ENCODE results near the gene TPRG1L.

Gene TPRG1L

DNA sequence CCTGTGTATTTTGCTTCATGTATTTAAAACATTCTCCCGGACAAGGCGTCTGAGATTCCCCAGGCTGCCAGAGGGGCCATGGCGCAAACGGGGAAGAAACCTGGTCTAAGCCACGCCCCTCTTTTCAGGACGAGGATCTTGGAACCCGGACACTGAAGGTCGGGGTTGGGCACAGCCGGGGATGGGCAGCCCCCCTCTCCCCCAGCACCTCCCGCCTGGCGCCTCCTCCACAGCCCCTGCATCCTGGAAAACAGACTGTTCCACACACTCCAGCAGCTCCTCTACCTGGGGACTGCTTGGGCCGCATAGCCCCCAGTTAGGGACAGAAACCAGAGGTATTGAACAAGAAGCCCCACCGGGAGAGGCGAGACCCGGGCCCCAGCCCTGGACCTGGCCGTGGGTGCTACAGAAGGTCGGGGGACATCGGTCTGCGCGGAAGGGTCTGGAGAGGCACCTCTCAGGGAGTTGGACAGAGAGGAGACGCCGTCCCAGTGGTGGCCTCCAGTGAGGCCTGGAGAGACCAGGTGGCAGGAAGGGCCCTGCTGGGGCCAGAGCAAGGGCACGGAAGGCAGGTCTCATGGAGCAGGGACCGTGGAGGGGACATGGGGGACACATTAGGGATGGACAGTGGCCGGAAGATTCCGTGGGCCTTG, 32.9 kb downstream of the TPRG1L start:
- DNase-seq (ENCODE audit: low read depth): no peak
- H3K4me3 ChIP-seq (ENCODE audit: low read depth, low read length): no peak overlapping the region
- TF ChIP-seq, protein P1, sequence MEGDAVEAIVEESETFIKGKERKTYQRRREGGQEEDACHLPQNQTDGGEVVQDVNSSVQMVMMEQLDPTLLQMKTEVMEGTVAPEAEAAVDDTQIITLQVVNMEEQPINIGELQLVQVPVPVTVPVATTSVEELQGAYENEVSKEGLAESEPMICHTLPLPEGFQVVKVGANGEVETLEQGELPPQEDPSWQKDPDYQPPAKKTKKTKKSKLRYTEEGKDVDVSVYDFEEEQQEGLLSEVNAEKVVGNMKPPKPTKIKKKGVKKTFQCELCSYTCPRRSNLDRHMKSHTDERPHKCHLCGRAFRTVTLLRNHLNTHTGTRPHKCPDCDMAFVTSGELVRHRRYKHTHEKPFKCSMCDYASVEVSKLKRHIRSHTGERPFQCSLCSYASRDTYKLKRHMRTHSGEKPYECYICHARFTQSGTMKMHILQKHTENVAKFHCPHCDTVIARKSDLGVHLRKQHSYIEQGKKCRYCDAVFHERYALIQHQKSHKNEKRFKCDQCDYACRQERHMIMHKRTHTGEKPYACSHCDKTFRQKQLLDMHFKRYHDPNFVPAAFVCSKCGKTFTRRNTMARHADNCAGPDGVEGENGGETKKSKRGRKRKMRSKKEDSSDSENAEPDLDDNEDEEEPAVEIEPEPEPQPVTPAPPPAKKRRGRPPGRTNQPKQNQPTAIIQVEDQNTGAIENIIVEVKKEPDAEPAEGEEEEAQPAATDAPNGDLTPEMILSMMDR (conservative IDR thresholded peaks at IDR 0.05; ENCODE audit: low read depth, low read length): no peak

DNA sequence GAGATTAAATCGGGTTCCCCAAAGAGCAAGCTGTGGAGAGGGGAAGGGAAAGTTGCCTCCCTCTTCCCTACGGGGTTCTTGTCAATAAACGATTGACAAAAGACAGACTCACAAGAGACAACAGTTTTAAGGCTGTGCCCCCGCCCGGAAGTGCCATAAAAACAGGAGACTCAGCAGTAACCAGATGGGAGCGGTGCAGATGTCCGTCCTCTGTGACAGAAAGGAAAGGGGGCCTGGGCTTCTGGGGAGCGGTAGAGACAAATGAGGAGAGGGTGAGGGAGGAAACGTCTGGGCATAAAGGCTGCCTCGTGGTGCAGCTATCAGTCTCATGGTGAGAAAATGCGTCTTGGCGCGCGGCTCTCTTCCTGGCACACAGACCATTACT, 33.4 kb downstream of the TPRG1L start:
- TF ChIP-seq, protein P1 (conservative IDR thresholded peaks at IDR 0.05; ENCODE audit: low read depth, low read length): no peak
- no peak for DNase-seq (ENCODE audit: low read depth)
- H3K4me3 ChIP-seq (ENCODE audit: low read depth, low read length): no peak overlapping the region

DNA sequence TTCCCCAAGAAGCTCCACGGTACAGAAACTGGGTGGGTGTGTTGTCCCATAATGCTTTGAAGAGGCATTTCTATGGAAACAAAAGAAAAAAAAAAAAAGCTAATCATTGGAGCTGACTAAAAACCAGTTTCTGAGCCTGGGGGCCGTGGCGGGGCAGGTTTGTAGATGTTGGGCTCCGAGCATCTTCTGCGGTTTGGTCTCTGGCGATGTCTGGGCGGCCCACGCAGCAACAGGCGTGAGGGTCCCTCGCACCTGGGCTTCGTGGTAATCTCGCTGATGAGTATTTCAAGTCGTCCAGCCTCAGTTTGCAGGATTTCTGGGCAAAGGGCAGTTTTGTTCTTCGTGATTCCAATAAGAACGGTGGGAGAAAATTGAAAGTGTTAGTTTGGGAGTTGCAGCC, 34.3 kb downstream of the TPRG1L start:
- DNase-seq (ENCODE audit: low read depth): no peak
- TF ChIP-seq, protein P1 (conservative IDR thresholded peaks at IDR 0.05; ENCODE audit: low read depth, low read length): no peak
- H3K4me3 ChIP-seq (ENCODE audit: low read depth, low read length): no peak overlapping the region

DNA sequence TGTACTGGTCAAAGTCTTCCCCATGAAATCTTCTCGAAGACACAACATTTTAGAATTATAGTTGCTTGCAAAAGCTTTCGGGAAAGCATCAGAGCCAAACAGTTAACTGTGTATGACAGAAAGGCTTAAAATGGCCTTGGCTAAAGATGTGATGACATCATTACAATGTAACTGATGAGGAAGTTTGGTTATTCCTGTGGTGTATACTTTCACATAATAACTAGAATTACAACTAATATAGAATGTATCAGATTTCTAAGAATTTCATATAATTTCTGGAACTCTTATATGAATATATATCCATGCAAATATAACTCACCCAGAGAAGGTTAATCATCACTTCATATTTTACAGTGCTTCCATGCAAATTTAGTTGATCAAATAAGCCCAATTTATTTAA, 35.9 kb downstream of the TPRG1L start:
- no peak overlapping the region for H3K4me3 ChIP-seq (ENCODE audit: low read depth, low read length)

DNA sequence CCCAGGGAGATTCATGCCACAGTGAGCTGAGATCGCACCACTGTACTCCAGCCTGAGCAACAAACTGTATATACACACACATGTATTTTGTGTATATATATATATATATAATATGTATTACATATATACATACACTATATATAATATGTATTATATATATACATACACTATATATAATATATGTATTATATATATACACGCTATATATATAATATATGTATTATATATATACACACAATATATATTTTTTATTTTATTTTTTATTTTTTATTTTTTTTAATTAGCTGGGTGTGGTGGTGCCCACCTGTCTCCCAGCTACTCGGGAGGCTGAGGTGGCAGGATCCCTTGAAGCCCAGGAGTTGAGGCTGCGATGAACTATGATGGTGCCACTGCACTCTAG, 36.8 kb downstream of the TPRG1L start:
- TF ChIP-seq, protein P1 (conservative IDR thresholded peaks at IDR 0.05; ENCODE audit: low read depth, low read length): no peak
- no peak for DNase-seq (ENCODE audit: low read depth)
- no peak overlapping the region for H3K4me3 ChIP-seq (ENCODE audit: low read depth, low read length)

More for the DNA sequence above, 35.9 kb downstream of the TPRG1L start:
- TF ChIP-seq, protein P1 (conservative IDR thresholded peaks at IDR 0.05; ENCODE audit: low read depth, low read length): no peak
- DNase-seq (ENCODE audit: low read depth): no peak

DNA sequence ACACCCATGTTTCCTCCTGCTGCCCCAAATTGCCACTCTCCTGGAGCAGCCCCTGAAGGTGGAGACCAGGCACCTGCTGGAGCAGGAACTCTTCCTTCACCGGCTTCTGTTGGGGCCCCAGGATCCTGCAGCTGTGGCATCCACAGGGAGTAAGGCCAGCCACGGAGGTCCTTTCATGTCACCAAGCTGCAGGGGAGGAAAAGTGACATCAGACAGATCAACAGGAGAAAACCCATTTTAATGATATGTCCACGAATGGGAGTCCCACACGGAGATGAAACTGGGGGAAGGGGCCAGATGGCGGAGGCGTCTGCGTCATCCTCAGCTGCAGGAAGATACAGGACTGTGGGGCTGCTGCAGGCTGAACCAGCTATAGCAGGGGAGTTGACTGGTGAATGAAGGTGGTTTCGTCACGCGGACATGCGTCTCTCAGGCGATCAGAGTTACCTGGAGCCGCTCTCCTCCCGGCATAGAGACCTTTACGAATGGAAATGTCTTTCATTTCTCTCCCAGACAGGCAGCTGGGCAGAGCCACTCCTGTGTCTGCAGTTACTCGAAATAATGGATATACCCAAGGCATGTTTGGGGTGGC, 37.4 kb downstream of the TPRG1L start:
- no peak overlapping the region for H3K4me3 ChIP-seq (ENCODE audit: low read depth, low read length)
- TF ChIP-seq, protein P1 (conservative IDR thresholded peaks at IDR 0.05; ENCODE audit: low read depth, low read length): no peak
- DNase-seq (ENCODE audit: low read depth): no peak

Measured in choroid plexus epithelial cell (primary cell).